Measurements from ENCODE around the gene NCAN. TPM values are rescaled to one million over a fixed set of nuclear protein-coding genes. Genes with fewer than 3 reads are reported as not detected.

NCAN gene
- total and polyA plus RNA-seq, 9 of the 15 experiments (the other 6 are each of a cell fraction or from before 2014, with no cell fraction given) = 0.04 TPM; not detected in 8

GRCh38 chr19:19224852-19225494, 13.2 kb downstream of the NCAN start (continued):
- TF ChIP-seq ZNF609 (CRISPR knock-in tag; IDR thresholded peaks at IDR 0.05; ENCODE audit: borderline replicate concordance) = peak; percentile 51; the same call in 1 of the 2 replicates
- peak; percentile 84 to 87 for TF ChIP-seq NRF1 (conservative IDR thresholded peaks at IDR 0.05 in 1 of 2, IDR thresholded peaks at IDR 0.05 in 1 of 2)
- no peak for TF ChIP-seq RBM15 (IDR thresholded peaks at IDR 0.05; ENCODE audit: insufficient read depth, low read length)
- TF ChIP-seq MBD1 (CRISPR knock-in tag; IDR thresholded peaks at IDR 0.05) = no peak
- TF ChIP-seq RNF2 (IDR thresholded peaks at IDR 0.05) = peak; percentile 86
- peak; percentile 93 for TF ChIP-seq XRCC5 (IDR thresholded peaks at IDR 0.05; ENCODE audit: low read depth, low read length)
- TF ChIP-seq ZBTB43 (CRISPR knock-in tag; IDR thresholded peaks at IDR 0.05) = 0 out of 2 replicates have a peak, but pooled peaks have one; percentile 68
- TF ChIP-seq USF1 (CRISPR knock-in tag; IDR thresholded peaks at IDR 0.05) = peak; percentile 26; the same call in 1 of the 2 replicates
- peak; percentile 74 to 84 for TF ChIP-seq MAZ (CRISPR knock-in tag; conservative IDR thresholded peaks at IDR 0.05 in 1 of 2, IDR thresholded peaks at IDR 0.05 in 1 of 2)
- TF ChIP-seq ZC3H11A (IDR thresholded peaks at IDR 0.05; ENCODE audit: low read depth, low read length) = no peak
- TF ChIP-seq YY1 (IDR thresholded peaks at IDR 0.05; ENCODE audit: borderline replicate concordance in 1 of 3, control insufficient read depth in 1 of 3, extremely low read depth in 1 of 3, insufficient read depth in 3 of 3, insufficient read length in 1 of 3, insufficient replicate concordance in 2 of 3, low read depth in 1 of 3, low read length in 2 of 3) = peak in 2 of 3 experiments; percentile 27 to 46
- TF ChIP-seq PTBP1 (IDR thresholded peaks at IDR 0.05; ENCODE audit: low read depth, low read length) = no peak
- TF ChIP-seq EHMT2 (IDR thresholded peaks at IDR 0.05) = peak; percentile 36; the same call in 1 of the 2 replicates
- peak; percentile 45 to 50; a peak in 2 of 4 replicates for TF ChIP-seq SIN3A (IDR thresholded peaks at IDR 0.05; ENCODE audit: borderline replicate concordance in 2 of 2, control insufficient read depth in 1 of 2, low read depth in 2 of 2, low read length in 2 of 2)
- TF ChIP-seq ATF7 (IDR thresholded peaks at IDR 0.05) = peak; percentile 87
- TF ChIP-seq ZFX (CRISPR knock-in tag; IDR thresholded peaks at IDR 0.05) = peak; percentile 83
- TF ChIP-seq ZNF76 (CRISPR knock-in tag; IDR thresholded peaks at IDR 0.05; ENCODE audit: borderline replicate concordance) = 0 out of 2 replicates have a peak, but pooled peaks have one; percentile 77
- no peak for TF ChIP-seq TAL1 (IDR thresholded peaks at IDR 0.05)

Measured in K562 (cell line).